Right lobe of liver (tissue), 6 donors: ENCODE measurements around the gene PIAS1. TPM values are rescaled to one million over a fixed set of nuclear protein-coding genes. Genes with fewer than 3 reads are reported as not detected.
"Not testable (repeated sequence)": the region's sequence is repeated elsewhere in the genome, so short reads cannot be mapped to it uniquely, and the experiment has no call there.

Source experiments
- ATAC-seq, 4 donors: fragments of 200-7000 bp; cut with Tn5 transposase; one replicate each; pipeline ENCODE4 v1.9.1; 2020; ENCODE audit warnings: mild to moderate bottlenecking in 4 of 4, moderate library complexity in 4 of 4
- DNase-seq, 3 donors: peaks; one replicate each; pipeline ENCODE4 v3.0.0-alpha.2; 2020
- H3K27ac ChIP-seq, 3 donors: fragments of 200-600 bp; one replicate each; pipeline ENCODE4 v1.8.0; 2022
- H3K27me3 ChIP-seq, 2 donors: fragments of 200-600 bp; one replicate each; pipeline ENCODE4 v1.8.0; 2022
- H3K36me3 ChIP-seq, 4 donors: fragments of 200-600 bp; sonication (generic) in 1 of 4; one replicate each; pipeline versions ENCODE4 v1.5.1 to v1.8.0; 2017 to 2022; ENCODE audit warnings: control low read depth in 1 of 4
- H3K4me1 ChIP-seq, 4 donors: fragments of 200-600 bp; sonication (generic) in 1 of 4; one replicate each; pipeline versions ENCODE4 v1.5.1 to v1.8.0; 2017 to 2022; ENCODE audit warnings: control low read depth in 1 of 4
- H3K4me3 ChIP-seq, 3 donors: fragments of 200-600 bp; one replicate each; pipeline ENCODE4 v1.8.0; 2022
- H3K9me3 ChIP-seq, 4 donors: fragments of 200-600 bp; sonication (generic) in 1 of 4; one replicate each; pipeline versions ENCODE4 v1.5.1 to v1.8.0; 2017 to 2022; ENCODE audit warnings: control low read depth in 1 of 4
- POLR2A ChIP-seq: fragments of 450-650 bp; IDR thresholded peaks from one replicate; pipeline ENCODE4 v1.6.1; 2017; ENCODE audit warnings: antibody characterized with exemption, mild to moderate bottlenecking
- WGBS: methylation state at CpG from one replicate; pipeline ENCODE4 v1.1.6; 2018; ENCODE audit warnings: low coverage, low lambda C conversion rate; ENCODE audit not compliant: insufficient coverage; ENCODE audit errors: missing lambda C conversion rate; 5-methylcytosine and 5-hydroxymethylcytosine counted together
- intact Hi-C, 2 donors: fragments of 100-400 bp; cut with DNase I; formaldehyde crosslinking; loops; one replicate each; pipeline versions ENCODE4 v1.11.2 to v1.14.1; 2022
- total RNA-seq, 6 experiments: library from RNA; depleted of rRNA in 2 of 6; stranded (reverse); fragments of >200 nt in 2 of 6; fragmentation: NEBNext Ultra II Directional in 3 of 6; extraction: Animal tissue kit (Norgen Biotek cat#: 25700) in 3 of 6; gene quantifications; one replicate each; pipeline versions ENCODE4 v1.1.0 to v1.2.4, GENCODE V29; 2016 to 2023
- TF ChIP-seq, protein P1 (sequence below), 4 donors: fragments of 200-600 bp in 3 of 4; fragments of 450-650 bp in 1 of 4; IDR thresholded peaks; one replicate each; pipeline versions ENCODE4 v1.5.1 to v1.8.0; 2016 to 2022; ENCODE audit warnings: antibody characterized with exemption in 4 of 4, mild to moderate bottlenecking in 2 of 4
- donor health status: DM: no; HTN: yes; CAD: no.
- donor health status: DM: no; HTN: no; CAD: no.
- donor health status: DM: no; HTN: no; CAD: no.
- donor health status: DM: no; HTN: yes; CAD: no.
- donor health status: DM: no; HTN: yes; CAD: no.

PIAS1 gene
- total RNA-seq, 6 experiments from 2014 or later = 8.1 to 17.3 (median 13.1) TPM

DNA sequence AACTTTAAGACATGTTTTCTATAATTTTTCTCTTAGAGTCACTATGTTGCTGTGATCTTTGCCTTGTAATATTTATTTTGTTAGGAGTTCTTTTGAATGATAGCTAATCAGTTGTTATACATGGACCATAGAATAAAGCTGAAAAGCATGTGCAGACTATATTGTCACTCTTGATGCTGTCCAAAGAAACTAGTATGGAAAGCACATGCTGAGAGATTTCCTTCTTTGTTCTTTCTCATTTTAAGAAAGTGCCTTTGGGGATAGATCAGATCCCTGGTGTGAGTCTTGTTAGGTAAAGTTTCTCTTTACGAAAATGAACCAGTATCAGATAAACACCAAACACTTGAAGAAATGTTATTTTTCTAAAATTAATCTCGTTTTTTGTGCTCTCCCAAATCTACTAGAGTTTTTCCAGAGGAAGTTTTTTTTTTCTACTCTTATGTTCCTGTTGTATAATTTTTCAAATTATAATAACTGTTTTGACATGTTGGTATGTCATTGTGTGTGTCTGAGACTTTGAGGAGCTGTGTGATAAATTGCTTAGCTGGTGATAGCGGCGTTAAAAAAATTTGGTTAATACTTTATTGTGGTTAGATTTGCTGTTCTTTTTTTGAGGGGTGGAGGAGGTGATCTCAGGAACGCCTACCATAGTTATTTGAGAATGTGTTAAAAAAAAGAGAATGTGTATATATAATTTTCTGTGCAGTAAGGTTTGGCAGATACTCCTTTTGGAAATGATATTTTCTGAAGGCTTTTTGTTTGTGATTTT is 2.2 kb downstream of the PIAS1 start:
- H3K4me1 ChIP-seq = peaks cover 0 to 18% (median 8%) of the 10 kb centered on the region in 4 donors
- H3K27me3 ChIP-seq = no peaks in the 10 kb centered on the region
- H3K9me3 ChIP-seq = no peaks in the 10 kb centered on the region
- DNase-seq = no peak
- intact Hi-C loops = no loop called here
- H3K36me3 ChIP-seq = no peaks in the 10 kb centered on the region
- TF ChIP-seq POLR2A = no peak
- TF ChIP-seq, protein P1, sequence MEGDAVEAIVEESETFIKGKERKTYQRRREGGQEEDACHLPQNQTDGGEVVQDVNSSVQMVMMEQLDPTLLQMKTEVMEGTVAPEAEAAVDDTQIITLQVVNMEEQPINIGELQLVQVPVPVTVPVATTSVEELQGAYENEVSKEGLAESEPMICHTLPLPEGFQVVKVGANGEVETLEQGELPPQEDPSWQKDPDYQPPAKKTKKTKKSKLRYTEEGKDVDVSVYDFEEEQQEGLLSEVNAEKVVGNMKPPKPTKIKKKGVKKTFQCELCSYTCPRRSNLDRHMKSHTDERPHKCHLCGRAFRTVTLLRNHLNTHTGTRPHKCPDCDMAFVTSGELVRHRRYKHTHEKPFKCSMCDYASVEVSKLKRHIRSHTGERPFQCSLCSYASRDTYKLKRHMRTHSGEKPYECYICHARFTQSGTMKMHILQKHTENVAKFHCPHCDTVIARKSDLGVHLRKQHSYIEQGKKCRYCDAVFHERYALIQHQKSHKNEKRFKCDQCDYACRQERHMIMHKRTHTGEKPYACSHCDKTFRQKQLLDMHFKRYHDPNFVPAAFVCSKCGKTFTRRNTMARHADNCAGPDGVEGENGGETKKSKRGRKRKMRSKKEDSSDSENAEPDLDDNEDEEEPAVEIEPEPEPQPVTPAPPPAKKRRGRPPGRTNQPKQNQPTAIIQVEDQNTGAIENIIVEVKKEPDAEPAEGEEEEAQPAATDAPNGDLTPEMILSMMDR (IDR thresholded peaks at IDR 0.05) = no peak
- H3K27ac ChIP-seq = no peak overlapping the region
- H3K4me3 ChIP-seq = peak overlapping the region in 2 of 3 donors; percentile 79 to 87
- WGBS = 35% methylated on average over 5 of the region's 5 CpGs
- ATAC-seq = no peak

DNA sequence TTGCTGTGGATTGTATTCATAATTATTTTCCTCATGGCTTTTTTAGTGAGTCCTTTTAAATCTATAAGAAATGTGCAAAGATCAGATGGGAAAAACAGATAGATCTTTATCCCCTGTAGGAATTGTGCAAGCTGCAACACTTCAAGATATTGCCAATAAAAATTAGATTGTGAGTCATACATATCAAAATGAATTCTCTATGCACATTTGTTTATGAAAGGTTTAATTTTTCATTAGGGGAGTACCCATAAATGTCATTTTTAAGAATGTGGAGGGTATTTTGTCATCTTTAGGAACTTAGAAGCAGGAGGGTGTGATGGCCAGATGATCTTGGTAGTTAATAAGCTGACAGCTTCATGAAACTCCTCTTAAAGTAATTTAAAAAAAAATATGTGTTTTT is 2.9 kb downstream of the PIAS1 start:
- no peaks in the 10 kb centered on the region for H3K9me3 ChIP-seq
- no peak overlapping the region for H3K4me3 ChIP-seq
- no peak for ATAC-seq
- no peak overlapping the region for H3K27ac ChIP-seq
- H3K36me3 ChIP-seq = no peaks in the 10 kb centered on the region
- peaks cover 0 to 18% (median 8%) of the 10 kb centered on the region in 4 donors for H3K4me1 ChIP-seq
- no peaks in the 10 kb centered on the region for H3K27me3 ChIP-seq
- TF ChIP-seq, protein P1 (IDR thresholded peaks at IDR 0.05) = no peak
- TF ChIP-seq POLR2A = no peak
- intact Hi-C loops = no loop called here
- DNase-seq = no peak

DNA sequence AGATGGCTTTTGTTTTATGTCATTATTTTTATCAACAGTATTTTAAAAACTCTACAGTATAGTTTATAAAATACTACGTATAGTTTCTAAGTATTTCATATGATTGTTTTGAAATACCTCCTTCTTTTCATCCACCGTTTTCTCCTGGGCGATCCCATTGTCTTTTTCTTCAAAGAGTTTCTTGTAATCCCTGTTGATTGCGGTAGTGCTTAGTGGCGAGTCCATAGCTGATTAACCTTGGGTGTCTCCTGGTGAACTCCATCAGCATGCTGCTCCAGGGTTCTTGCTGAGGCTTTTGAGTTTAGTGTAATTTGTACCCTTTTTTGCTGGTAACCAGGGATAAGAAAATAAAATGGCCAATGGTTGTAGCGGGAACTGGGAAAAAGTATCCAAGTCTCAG is 3.6 kb downstream of the PIAS1 start:
- intact Hi-C loops = no loop called here
- ATAC-seq = no peak
- DNase-seq = no peak
- Histone ChIP-seq H3K27me3 (no peaks in the 10 kb centered on the region), H3K36me3 (no peaks in the 10 kb centered on the region), H3K4me3 (no peak overlapping the region), H3K4me1 (peaks cover 0 to 20% (median 9%) of the 10 kb centered on the region in 4 donors), H3K27ac (no peak overlapping the region), H3K9me3 (no peaks in the 10 kb centered on the region)
- WGBS = 86% methylated on average over 6 of the region's 6 CpGs
- TF ChIP-seq, protein P1 (IDR thresholded peaks at IDR 0.05) = no peak
- TF ChIP-seq POLR2A = no peak

DNA sequence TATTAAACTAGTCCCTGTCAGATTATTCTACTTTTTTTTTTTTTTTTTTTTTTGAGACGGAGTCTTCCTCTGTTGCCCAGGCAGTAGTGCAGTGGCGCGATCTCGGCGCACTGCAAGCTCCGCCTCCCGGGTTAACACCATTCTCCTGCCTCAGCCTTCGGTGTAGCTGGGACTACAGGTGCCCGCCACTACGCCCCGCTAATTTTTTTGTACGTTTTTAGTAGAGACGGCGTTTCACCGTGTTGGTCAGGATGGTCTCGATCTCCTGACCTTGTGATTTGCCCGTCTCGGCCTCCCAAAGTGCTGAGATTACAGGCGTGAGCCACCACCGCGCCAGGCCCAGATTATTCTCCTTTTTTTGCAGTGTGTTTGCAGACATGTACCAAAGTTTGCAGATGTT is 4.9 kb downstream of the PIAS1 start:
- intact Hi-C loops = not testable (repeated sequence)
- peaks cover 0 to 29% (median 14%) of the 10 kb centered on the region in 4 donors for H3K4me1 ChIP-seq
- WGBS = 97% methylated on average over 14 of the region's 21 CpGs

DNA sequence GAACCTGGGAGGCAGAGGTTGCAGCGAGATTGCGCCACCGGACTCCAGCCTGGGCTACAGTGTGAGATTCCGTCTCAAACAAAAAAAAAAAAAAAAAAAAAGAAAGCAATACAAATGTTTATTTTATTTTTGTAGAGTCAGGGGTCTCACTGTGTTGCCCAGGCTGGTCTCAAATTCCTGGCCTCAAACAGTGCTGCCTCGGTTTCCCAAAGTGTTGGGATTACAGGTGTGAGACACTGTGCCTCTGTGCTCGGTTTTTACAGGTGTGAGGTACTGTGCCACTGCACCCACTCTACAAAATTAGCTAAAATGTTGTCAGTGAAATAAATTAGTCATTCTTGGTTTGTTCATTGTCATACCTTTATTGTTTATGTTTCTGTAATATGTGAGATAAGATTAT is 5.5 kb downstream of the PIAS1 start:
- ATAC-seq = no peak
- Histone ChIP-seq H3K27me3 (no peaks in the 10 kb centered on the region), H3K4me1 (peaks cover 0 to 30% (median 15%) of the 10 kb centered on the region in 4 donors), H3K36me3 (no peaks in the 10 kb centered on the region), H3K27ac (no peak overlapping the region), H3K9me3 (no peaks in the 10 kb centered on the region), H3K4me3 (no peak overlapping the region)
- 96% methylated on average over 4 of the region's 6 CpGs for WGBS
- TF ChIP-seq, protein P1 (IDR thresholded peaks at IDR 0.05) = no peak
- no peak for TF ChIP-seq POLR2A
- intact Hi-C loops = no loop called here
- no peak for DNase-seq

More for the DNA sequence above, 4.9 kb downstream of the PIAS1 start:
- DNase-seq, H3K36me3 ChIP-seq, ATAC-seq, H3K27ac ChIP-seq, H3K4me3 ChIP-seq, H3K9me3 ChIP-seq, H3K27me3 ChIP-seq: not testable (repeated sequence)
